ENCODE measurements around the gene BMAL2.

BMAL2 gene

GRCh38 chr12:27361372-27361771 lies 28.7 kb downstream of the BMAL2 start:
- DNase-seq: no peak
- Histone ChIP-seq H4K5ac (ENCODE audit: low read length) (no peak overlapping the region), H3K23ac (ENCODE audit: low read length) (no peak overlapping the region), H4K8ac (ENCODE audit: low read depth, low read length) (no peak overlapping the region), H2AK5ac (ENCODE audit: low read length) (no peak overlapping the region), H3K27me3 (ENCODE audit: insufficient read depth, low read length, poor library complexity) (no peaks in the 10 kb centered on the region), H3K36me3 (ENCODE audit: control insufficient read depth, insufficient read depth, low read length) (no peaks in the 10 kb centered on the region), H3K18ac (ENCODE audit: low read length) (no peak overlapping the region), H2BK120ac (ENCODE audit: low read depth, low read length) (no peak overlapping the region), H3K79me1 (ENCODE audit: low read length) (no peaks in the 10 kb centered on the region), H3K9ac (ENCODE audit: low read length) (no peak overlapping the region), H3K56ac (ENCODE audit: low read length) (no peak overlapping the region), H3K4me3 (ENCODE audit: low read length) (no peak overlapping the region), H3K79me2 (ENCODE audit: control insufficient read depth, insufficient read depth, low read length) (no peaks in the 10 kb centered on the region), H2BK15ac (replicated peaks; ENCODE audit: low read depth) (no peak overlapping the region), H3K4ac (ENCODE audit: low read depth, low read length) (no peak overlapping the region), H3K4me1 (ENCODE audit: control insufficient read depth, low read depth, low read length) (no peaks in the 10 kb centered on the region), H3K4me2 (ENCODE audit: low read length) (no peak overlapping the region), H2BK5ac (ENCODE audit: low read length) (no peak overlapping the region), H3K27ac (ENCODE audit: low read depth, low read length) (no peak overlapping the region)
- no CpG with 5 or more reads among the region's 2 CpGs for WGBS (ENCODE audit: extremely low coverage, insufficient coverage, low lambda C conversion rate)

- H3K79me2 ChIP-seq (ENCODE audit: control insufficient read depth, insufficient read depth, low read length): no peaks in the 10 kb centered on the region
- no peak overlapping the region for H3K27ac ChIP-seq (ENCODE audit: low read depth, low read length)
- H3K18ac ChIP-seq (ENCODE audit: low read length): no peak overlapping the region
These were observed 34.0 kb downstream of the BMAL2 start for GRCh38 chr12:27366621-27367020.

DNA sequence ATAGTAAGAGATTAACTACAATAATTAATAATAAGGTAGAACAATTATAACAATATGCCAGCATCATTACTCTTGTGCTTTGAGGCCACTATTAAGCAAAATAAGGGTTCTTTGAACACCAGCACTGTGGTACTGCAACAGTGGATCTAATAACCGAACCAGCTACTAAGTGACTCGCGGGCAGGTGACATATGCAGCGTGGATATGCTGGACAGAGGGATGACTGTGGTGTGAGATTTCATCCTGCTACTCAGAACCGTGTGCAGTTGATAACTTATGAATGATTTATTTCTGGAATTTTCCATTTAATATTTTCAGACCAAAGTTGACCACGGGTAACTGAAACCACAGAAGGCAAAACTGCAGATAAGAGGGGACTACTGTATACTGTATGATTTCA lies 34.4 kb downstream of the BMAL2 start:
- Histone ChIP-seq H3K79me1 (ENCODE audit: low read length) (no peaks in the 10 kb centered on the region), H3K4me2 (ENCODE audit: low read length) (no peak overlapping the region), H3K79me2 (ENCODE audit: control insufficient read depth, insufficient read depth, low read length) (no peaks in the 10 kb centered on the region), H3K9ac (ENCODE audit: low read length) (no peak overlapping the region), H2BK120ac (ENCODE audit: low read depth, low read length) (no peak overlapping the region), H2BK15ac (replicated peaks; ENCODE audit: low read depth) (no peak overlapping the region), H2BK5ac (ENCODE audit: low read length) (no peak overlapping the region), H3K56ac (ENCODE audit: low read length) (no peak overlapping the region), H3K4ac (ENCODE audit: low read depth, low read length) (no peak overlapping the region), H2AK5ac (ENCODE audit: low read length) (no peak overlapping the region), H3K4me1 (ENCODE audit: control insufficient read depth, low read depth, low read length) (no peaks in the 10 kb centered on the region), H3K23ac (ENCODE audit: low read length) (no peak overlapping the region), H3K18ac (ENCODE audit: low read length) (no peak overlapping the region), H4K8ac (ENCODE audit: low read depth, low read length) (no peak overlapping the region), H4K5ac (ENCODE audit: low read length) (no peak overlapping the region), H3K36me3 (ENCODE audit: control insufficient read depth, insufficient read depth, low read length) (no peaks in the 10 kb centered on the region), H3K27me3 (ENCODE audit: insufficient read depth, low read length, poor library complexity) (no peaks in the 10 kb centered on the region), H3K4me3 (ENCODE audit: low read length) (no peak overlapping the region), H3K27ac (ENCODE audit: low read depth, low read length) (no peak overlapping the region)
- DNase-seq: no peak
- WGBS (ENCODE audit: extremely low coverage, insufficient coverage, low lambda C conversion rate): no CpG with 5 or more reads among the region's 6 CpGs

More at GRCh38 chr12:27366621-27367020, 34.0 kb downstream of the BMAL2 start:
- Histone ChIP-seq H3K9ac (ENCODE audit: low read length) (no peak overlapping the region), H2BK120ac (ENCODE audit: low read depth, low read length) (no peak overlapping the region), H3K4me2 (ENCODE audit: low read length) (no peak overlapping the region), H2AK5ac (ENCODE audit: low read length) (no peak overlapping the region), H2BK5ac (ENCODE audit: low read length) (no peak overlapping the region), H3K27me3 (ENCODE audit: insufficient read depth, low read length, poor library complexity) (no peaks in the 10 kb centered on the region), H3K4ac (ENCODE audit: low read depth, low read length) (no peak overlapping the region), H2BK15ac (replicated peaks; ENCODE audit: low read depth) (no peak overlapping the region), H3K56ac (ENCODE audit: low read length) (no peak overlapping the region), H3K4me3 (ENCODE audit: low read length) (no peak overlapping the region), H3K23ac (ENCODE audit: low read length) (no peak overlapping the region), H4K8ac (ENCODE audit: low read depth, low read length) (no peak overlapping the region), H3K36me3 (ENCODE audit: control insufficient read depth, insufficient read depth, low read length) (no peaks in the 10 kb centered on the region), H4K5ac (ENCODE audit: low read length) (no peak overlapping the region), H3K79me1 (ENCODE audit: low read length) (no peaks in the 10 kb centered on the region), H3K4me1 (ENCODE audit: control insufficient read depth, low read depth, low read length) (no peaks in the 10 kb centered on the region)
- DNase-seq: no peak
- WGBS (ENCODE audit: extremely low coverage, insufficient coverage, low lambda C conversion rate): no CpG with 5 or more reads among the region's 3 CpGs

- Histone ChIP-seq H3K36me3 (ENCODE audit: control insufficient read depth, insufficient read depth, low read length) (no peaks in the 10 kb centered on the region), H3K18ac (ENCODE audit: low read length) (no peak overlapping the region), H3K4me1 (ENCODE audit: control insufficient read depth, low read depth, low read length) (no peaks in the 10 kb centered on the region), H2AK5ac (ENCODE audit: low read length) (no peak overlapping the region), H3K79me1 (ENCODE audit: low read length) (no peaks in the 10 kb centered on the region), H3K27me3 (ENCODE audit: insufficient read depth, low read length, poor library complexity) (no peaks in the 10 kb centered on the region), H2BK5ac (ENCODE audit: low read length) (no peak overlapping the region), H4K8ac (ENCODE audit: low read depth, low read length) (no peak overlapping the region), H3K23ac (ENCODE audit: low read length) (no peak overlapping the region), H2BK120ac (ENCODE audit: low read depth, low read length) (no peak overlapping the region), H3K9ac (ENCODE audit: low read length) (no peak overlapping the region), H2BK15ac (replicated peaks; ENCODE audit: low read depth) (no peak overlapping the region), H4K5ac (ENCODE audit: low read length) (no peak overlapping the region), H3K4ac (ENCODE audit: low read depth, low read length) (no peak overlapping the region), H3K27ac (ENCODE audit: low read depth, low read length) (no peak overlapping the region), H3K56ac (ENCODE audit: low read length) (no peak overlapping the region), H3K4me3 (ENCODE audit: low read length) (no peak overlapping the region), H3K4me2 (ENCODE audit: low read length) (no peak overlapping the region), H3K79me2 (ENCODE audit: control insufficient read depth, insufficient read depth, low read length) (no peaks in the 10 kb centered on the region)
- WGBS (ENCODE audit: extremely low coverage, insufficient coverage, low lambda C conversion rate): no CpG with 5 or more reads among the region's 9 CpGs
- no peak for DNase-seq
These were observed 49.6 kb downstream of the BMAL2 start for GRCh38 chr12:27382171-27382795.
